Omental fat pad (tissue), 4 donors: ENCODE measurements around the gene FGD1. TPM values are rescaled to one million over a fixed set of nuclear protein-coding genes. Genes with fewer than 3 reads are reported as not detected.
A peak's percentile ranks its signal among the peaks of the same experiment; 100 is the strongest.

Experiments used
- ATAC-seq: fragments of 150-250 bp; one replicate; pipeline ENCODE4 v1.9.1; 2016; ENCODE audit warnings: mild to moderate bottlenecking, moderate library complexity; ENCODE audit not compliant: low FRiP score
- DNase-seq: peaks from one replicate; pipeline ENCODE4 v3.0.0-alpha.2; 2019; ENCODE audit warnings: low spot score
- total RNA-seq, 4 donors: library from RNA; depleted of rRNA; stranded (reverse); fragments of >200 nt; gene quantifications; one replicate each; pipeline ENCODE4 v1.1.0, GENCODE V29; 2016
- TF ChIP-seq, protein P1 (sequence below), 3 donors: fragments of 450-650 bp; IDR thresholded peaks; one replicate each; pipeline ENCODE4 v1.5.1; 2016 to 2017; ENCODE audit warnings: antibody characterized with exemption in 3 of 3, mild to moderate bottlenecking in 3 of 3, moderate library complexity in 2 of 3

The FGD1 gene
- total RNA-seq, 4 donors from 2014 or later = 2.0 to 3.0 (median 2.2) TPM

DNA sequence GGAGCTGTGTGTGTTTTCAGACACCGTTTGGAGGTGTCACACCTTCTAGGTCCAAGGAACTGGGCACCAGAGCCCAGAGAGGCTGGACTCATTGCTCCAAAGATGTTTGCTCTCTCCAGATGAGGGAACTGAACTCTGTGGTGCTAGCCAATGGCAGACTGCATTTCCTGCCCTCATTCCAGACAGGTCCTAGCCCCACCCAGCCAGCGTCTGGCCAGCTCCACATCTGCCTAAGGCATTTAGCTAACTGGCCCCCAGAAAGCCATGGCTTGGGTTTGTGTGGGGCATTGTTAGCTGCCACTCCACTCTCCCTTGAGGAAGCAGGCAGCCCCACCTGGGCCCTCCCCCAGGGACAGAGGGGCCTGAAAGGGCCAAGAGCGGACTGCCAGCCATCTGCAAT, 11.4 kb downstream of the FGD1 start:
- TF ChIP-seq, protein P1, sequence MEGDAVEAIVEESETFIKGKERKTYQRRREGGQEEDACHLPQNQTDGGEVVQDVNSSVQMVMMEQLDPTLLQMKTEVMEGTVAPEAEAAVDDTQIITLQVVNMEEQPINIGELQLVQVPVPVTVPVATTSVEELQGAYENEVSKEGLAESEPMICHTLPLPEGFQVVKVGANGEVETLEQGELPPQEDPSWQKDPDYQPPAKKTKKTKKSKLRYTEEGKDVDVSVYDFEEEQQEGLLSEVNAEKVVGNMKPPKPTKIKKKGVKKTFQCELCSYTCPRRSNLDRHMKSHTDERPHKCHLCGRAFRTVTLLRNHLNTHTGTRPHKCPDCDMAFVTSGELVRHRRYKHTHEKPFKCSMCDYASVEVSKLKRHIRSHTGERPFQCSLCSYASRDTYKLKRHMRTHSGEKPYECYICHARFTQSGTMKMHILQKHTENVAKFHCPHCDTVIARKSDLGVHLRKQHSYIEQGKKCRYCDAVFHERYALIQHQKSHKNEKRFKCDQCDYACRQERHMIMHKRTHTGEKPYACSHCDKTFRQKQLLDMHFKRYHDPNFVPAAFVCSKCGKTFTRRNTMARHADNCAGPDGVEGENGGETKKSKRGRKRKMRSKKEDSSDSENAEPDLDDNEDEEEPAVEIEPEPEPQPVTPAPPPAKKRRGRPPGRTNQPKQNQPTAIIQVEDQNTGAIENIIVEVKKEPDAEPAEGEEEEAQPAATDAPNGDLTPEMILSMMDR (IDR thresholded peaks at IDR 0.05) = no peak
- DNase-seq (no peak), ATAC-seq (no peak)

DNA sequence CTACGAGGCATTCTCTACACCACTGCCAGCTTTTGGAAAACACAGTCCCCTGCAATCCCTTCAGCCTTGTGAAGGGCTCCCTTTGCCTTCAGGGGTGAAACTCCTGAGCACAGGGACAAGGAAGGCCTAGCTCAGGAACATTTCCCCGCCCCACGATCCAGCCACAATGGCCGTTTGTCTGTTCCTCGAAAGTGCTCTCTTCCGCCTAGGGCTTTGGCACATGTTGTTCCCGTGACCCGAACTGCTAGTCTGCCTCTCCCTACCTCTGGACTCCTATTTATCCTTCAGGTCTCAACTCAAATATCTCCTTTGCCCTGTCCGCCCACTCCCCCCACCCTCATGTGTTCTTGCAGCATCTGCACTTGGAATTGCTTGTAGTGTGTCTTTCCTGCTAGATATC, 12.1 kb downstream of the FGD1 start:
- DNase-seq (no peak), ATAC-seq (peak; percentile 3)
- TF ChIP-seq, protein P1 (IDR thresholded peaks at IDR 0.05) = no peak

DNA sequence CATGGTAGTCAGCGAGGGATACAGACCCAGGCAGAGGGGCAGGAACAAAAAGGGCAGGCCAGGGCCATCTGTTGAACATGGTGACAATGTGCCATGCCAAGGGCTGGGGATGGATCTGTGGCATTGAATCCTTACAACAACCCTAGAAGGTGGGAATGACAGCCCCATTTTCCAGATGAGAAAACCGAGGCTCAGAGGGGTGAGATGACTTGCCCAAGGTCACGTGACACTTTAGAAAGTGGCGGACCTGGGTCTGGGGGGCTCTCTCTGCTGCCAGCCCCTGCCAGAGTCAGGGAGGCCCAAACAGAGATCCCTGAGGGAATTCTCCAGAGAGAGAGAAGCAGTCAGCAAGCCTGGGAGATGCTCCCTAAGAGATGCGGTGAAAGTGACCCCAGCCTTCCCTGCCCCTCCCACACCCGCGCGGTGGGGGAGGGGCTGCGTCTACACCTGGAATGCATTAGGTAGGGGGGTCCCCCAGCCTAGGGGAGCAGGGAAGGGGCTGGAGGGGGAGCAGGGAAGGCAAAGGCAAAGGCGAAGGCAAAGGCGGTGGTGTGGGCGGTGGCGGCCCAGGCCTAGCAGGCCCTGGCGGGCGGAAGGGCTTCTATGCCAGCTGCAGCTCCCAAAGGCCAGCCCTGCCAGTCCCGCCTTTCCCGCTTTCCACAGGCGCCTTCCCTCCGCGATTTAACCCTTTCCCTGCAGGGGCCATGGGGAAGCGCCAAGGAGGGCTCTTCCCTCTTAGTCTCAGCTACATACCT, 13.0 kb downstream of the FGD1 start:
- DNase-seq (no peak), ATAC-seq (peak; percentile 29)
- TF ChIP-seq, protein P1 (IDR thresholded peaks at IDR 0.05) = no peak

DNA sequence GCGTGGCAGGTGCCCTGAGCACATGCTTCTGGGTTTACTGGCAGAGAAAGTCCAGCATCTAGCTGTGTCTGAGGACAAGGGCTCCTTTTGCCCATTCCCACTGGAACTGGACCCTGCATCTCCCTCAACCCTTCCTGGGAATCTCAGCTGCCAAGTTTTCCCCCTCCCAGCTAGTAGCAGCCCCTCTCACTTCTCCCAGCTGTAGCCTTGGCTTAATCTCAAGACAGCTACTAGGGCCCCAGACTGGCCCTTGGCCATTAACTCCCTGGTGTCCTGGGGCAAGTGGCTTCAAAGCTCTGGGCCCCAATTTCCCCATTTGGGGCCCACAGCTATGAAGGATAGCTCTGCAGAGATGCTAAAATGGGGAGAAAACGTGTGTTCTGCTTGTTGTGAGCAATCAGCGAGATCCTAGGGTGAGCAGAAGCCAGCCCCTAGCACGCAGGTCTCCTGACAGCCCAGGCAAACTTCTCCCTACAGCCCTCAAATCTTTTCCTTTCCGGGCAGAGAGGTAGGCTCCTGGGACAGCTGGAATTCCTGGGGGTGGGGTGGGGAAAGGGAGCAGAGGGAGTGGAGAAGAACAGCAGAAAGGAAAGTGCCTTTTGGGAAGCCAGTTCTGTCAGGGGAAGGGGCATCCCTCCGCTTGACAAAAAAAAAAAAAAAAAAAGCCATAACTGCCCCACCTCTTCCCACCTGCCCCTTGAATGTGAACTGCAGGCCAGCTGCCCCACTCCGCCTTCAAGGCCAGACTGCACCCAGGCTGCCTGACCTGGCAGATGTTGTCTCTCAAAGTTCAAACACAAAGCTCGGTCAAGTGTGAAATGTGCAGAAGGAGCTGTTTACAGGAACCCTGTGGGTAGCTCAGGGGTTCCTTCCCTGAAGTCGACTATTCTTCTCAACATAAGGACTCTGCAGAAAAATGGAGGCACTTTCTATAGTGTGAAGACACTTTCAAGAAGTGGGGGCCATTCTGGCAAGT, 16.6 kb downstream of the FGD1 start:
- TF ChIP-seq, protein P1 (IDR thresholded peaks at IDR 0.05) = no peak
- ATAC-seq = no peak

DNA sequence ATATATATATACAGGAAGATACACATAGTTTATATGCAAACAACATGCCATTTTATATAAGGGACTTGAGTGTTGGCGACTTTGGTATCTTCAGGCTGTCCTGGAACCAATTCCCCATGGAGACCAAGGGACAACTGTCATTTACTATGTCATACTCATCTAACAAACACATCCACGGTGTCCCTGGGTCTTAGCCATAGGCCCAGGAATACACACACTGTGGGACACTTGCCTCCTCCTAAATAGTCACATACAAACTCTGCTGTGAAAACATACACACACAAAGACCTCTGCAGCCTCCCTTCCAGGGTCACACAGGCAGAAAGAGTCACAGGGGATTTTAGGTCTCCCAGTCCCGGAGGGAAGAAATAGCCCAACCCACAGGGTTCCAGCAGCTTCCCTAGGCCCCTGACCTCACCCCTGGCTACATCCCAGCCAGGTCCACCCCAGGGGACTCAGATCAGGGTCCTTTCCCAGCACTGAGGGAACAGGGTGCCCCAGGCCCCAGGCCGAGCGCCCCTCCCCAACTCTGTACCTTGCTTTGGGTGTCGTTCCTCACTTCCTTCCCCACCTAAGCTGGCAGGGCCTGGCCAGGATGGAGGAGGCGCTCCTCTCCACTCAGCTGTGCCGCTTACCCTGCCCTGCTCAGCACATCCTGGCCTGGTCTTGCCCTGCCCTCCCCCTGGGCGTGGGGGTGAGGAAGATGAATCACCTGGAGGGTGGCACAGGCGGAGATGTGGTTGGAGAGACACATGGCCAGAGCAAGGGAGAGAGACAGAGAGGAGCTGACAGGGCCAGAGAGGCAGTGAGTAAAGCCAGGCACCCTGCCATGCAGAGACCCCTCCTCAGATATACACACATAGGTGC, 21.8 kb downstream of the FGD1 start:
- DNase-seq (no peak), ATAC-seq (peak; percentile 65)
- TF ChIP-seq, protein P1 (IDR thresholded peaks at IDR 0.05) = no peak

More for the DNA sequence above, 16.6 kb downstream of the FGD1 start:
- no peak for DNase-seq

DNA sequence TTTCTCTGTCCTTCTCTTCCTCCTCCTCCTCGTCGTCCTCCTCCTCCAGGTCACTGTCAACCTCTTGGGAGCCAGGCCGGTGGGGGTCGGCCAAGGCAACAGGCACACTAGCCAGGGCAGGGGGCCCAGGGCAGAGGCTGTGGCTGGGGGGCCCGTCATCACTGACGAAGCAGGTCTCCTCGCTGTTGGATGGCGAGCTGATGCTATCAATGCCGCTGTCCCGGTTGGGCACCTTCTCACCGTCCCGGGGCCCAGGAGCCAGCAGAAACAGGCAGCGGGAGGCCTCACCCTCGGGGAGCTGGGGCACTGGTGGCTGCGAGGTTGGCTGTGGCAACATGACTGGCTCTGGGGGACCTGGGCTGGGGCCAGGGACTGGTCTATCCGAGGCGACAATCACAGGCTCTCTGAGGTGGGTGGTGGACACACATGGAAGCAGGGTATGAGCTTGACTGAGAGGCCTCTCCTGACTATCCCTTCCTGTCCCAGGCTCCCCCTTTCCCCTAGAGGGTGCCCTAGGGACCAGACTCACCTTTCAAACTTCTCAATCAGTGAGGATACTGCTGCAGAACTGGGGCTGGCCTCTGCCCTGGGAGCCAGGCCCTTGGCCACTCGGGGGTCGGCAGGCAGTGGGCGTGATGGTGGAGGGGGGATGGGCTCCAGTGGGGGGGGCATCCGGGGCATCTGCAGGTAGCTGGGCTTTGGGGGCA, 25.8 kb downstream of the FGD1 start:
- DNase-seq = no peak
- ATAC-seq = no peak
- TF ChIP-seq, protein P1 (IDR thresholded peaks at IDR 0.05) = no peak
